AG10803 (cell line): Measurements from ENCODE around the gene NT5DC3.

Source experiments
- DNase-seq: peaks from one replicate; pipeline ENCODE4 v3.0.0; 2010; ENCODE audit warnings: low read depth
- H3K4me3 ChIP-seq: 2 replicates; pipeline ENCODE4 v1.5.1; 2011; ENCODE audit warnings: mild to moderate bottlenecking, low read length, control low read depth
- TF ChIP-seq, protein P1 (sequence below): conservative IDR thresholded peaks from 2 replicates; pipeline ENCODE4 v1.5.1; 2011; ENCODE audit warnings: mild to moderate bottlenecking, low read length, control low read depth, inconsistent platforms

NT5DC3 gene

DNA sequence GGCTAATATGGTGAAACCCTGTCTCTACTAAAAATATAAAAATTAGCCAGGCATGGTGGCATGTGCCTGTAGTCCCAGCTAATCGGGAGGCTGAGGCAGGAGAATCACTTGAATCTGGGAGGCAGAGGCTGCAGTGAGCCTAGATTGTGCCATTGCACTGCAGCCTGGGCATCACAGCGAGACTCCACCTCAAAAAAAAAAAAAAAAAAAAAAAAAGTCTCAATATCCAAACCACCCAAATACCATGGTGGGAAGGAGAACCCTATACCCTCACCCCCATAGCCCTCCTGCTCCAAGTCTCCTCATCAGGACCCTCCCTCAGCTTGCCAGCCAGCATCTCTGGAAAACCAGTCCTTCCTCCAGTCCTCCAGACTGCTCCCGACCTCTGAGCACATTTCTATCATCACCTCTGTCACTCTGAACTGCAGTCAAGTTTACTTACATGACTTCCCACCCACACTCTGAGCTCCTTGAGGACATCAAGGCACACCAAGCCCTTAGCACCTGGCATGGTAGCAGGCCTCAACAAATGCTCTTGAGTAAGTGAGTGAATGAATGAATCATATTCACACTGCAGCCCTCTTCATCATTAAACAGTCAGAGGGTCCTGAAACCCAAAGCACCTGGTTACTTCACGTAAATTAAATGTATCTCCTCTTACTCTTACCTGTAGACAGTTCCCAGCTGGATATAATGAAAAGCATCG is 35.2 kb downstream of the NT5DC3 start:
- DNase-seq, result no peak
- H3K4me3 ChIP-seq, result no peak overlapping the region
- TF ChIP-seq, protein P1, sequence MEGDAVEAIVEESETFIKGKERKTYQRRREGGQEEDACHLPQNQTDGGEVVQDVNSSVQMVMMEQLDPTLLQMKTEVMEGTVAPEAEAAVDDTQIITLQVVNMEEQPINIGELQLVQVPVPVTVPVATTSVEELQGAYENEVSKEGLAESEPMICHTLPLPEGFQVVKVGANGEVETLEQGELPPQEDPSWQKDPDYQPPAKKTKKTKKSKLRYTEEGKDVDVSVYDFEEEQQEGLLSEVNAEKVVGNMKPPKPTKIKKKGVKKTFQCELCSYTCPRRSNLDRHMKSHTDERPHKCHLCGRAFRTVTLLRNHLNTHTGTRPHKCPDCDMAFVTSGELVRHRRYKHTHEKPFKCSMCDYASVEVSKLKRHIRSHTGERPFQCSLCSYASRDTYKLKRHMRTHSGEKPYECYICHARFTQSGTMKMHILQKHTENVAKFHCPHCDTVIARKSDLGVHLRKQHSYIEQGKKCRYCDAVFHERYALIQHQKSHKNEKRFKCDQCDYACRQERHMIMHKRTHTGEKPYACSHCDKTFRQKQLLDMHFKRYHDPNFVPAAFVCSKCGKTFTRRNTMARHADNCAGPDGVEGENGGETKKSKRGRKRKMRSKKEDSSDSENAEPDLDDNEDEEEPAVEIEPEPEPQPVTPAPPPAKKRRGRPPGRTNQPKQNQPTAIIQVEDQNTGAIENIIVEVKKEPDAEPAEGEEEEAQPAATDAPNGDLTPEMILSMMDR, result no peak

DNA sequence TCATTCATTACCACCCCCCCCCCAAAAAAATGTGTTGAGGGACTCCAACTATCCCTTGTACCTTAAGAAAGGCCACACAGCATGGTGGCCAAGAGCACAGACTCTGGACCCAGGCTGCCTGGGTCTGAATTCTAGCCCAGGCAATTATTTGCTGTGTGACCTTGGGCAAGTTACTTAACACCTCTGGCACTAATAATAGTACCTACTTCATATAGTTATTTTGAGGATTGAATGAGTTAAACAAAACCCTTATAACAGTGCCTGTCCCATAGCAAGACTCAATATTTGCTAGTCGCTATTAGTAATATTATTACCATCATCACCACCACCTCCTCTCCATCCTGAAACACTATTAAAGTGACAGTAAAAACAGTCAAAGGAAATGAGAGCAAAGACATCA is 37.2 kb downstream of the NT5DC3 start:
- DNase-seq, result no peak
- TF ChIP-seq, protein P1, result no peak
- H3K4me3 ChIP-seq, result no peak overlapping the region

DNA sequence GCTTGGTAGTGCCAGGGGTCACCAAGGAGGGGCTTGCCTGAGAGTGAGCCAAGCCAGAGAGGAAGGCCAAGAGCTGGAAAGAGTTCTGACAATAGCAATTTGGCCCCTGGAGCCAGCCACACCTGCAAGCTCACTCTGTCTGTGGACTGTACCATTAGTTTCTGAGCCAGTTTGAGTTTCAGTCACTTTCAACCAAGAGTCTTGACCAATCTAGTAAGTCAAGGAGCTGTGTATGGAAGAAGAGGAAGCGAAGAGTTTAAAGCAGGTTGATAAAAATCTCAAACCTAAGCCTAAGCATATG is 38.5 kb downstream of the NT5DC3 start:
- DNase-seq, result no peak
- no peak overlapping the region for H3K4me3 ChIP-seq
- TF ChIP-seq, protein P1, result no peak

DNA sequence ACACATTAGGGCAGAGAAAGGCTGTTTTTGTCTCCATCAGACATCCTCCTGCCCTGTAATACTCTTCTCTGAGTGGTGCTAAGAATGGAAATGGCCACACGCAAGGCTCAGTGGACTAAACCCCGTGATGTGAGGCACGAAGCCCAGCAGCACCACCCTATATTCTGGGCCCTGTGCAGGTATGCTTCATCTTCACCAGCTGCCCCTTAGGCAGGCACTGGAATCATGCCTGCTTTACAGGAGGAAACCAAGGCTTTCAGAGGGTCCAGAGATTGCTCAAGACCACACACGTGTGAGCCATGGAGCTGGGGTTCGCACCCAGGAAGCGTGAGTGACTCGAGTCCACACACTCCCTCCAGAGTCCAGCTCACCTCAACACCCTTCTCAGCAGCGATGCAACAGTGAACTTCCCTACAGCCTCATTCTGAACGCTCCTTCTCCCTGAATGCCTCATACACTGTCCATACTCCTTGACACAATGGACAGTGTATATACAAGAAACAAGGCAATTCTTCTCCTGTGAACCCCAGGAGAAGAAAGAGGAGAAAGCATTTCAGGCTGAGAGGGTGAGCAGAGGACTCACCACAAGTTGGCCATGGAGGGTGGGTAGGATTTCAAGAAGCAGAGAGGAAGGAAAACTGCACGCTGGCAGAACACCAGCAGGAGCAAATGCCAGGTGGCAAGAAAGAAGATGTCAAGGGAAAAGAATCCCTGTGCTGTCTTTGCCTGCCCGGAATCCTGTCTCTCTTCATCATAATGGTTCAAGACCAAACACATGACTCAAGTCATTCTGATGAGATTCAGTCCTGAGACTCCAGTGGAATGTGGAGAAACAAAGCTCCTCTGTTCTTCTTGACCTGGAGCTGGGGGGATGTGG is 39.1 kb downstream of the NT5DC3 start:
- DNase-seq, result peak; percentile 57
- TF ChIP-seq, protein P1, result no peak
- no peak overlapping the region for H3K4me3 ChIP-seq

DNA sequence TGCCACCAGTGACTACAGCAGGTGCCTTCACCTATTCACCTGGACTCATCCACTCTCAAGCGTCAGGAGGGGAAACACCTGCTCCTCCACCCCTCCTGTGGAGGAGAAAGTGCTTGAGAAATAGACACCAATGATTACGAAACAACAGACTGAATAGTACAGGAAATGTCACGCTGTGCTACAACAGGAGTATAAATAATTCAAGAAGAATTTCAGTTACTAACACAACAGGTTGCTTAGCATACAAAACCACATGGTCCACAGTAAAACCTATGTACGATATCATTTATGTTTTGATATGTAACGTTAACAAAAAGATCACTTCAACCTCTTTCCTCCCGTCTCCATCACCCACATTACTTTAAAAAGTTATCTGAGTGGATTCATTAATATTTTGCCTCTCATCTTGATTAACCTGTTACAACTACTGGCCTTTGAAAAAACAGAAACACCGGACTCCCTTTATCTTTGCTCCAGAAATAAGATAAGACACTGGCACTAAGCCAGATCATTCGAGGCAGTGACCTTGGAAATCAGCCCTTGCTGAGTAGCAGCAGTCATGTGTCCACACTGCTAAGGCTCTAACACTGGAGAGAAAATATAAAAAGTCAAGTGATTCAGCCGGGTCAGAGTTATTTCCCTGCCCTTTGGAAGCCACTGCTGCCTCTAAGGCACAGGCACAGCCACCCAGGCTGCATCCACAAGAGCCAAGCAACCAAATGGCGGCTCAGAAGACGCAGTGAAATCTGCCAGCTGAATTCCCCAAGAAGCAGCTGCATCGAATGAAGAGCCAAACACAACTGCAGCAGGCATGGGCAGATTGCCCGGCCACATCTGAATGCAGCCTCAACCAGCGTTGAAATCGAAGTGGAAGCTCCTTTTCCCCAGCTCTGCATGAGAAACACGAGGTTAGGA is 40.9 kb downstream of the NT5DC3 start:
- no peak overlapping the region for H3K4me3 ChIP-seq
- TF ChIP-seq, protein P1, result no peak
- peak; percentile 80 for DNase-seq

DNA sequence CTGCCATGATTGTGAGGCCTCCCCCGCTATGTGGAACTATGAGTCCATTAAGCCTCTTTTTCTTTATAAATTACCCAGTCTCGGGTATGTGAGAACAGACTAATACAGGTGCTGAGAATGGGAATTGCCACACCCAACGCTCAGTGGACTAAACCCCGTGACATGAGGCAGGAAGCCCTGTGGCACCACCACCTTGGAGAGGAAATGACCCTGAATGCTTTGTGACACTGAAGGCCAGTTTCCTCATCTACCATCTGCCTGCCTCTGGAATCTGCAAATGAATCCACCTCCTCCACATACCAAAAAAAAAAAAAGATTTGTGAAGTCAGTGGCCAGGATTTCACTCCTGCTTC is 41.6 kb downstream of the NT5DC3 start:
- DNase-seq, result no peak
- no peak overlapping the region for H3K4me3 ChIP-seq
- TF ChIP-seq, protein P1, result no peak
